Measurements from ENCODE around the gene ATG4B. TPM values are rescaled to one million over a fixed set of nuclear protein-coding genes. Genes with fewer than 3 reads are reported as not detected.

The ATG4B gene
- total RNA-seq, 1 experiment from 2014 or later: 70.9 TPM

GRCh38 chr2:241655516-241656189 is 18.2 kb downstream of the ATG4B start:
- Mint-ChIP-seq H3K4me1 (ENCODE audit: insufficient read depth, unreplicated experiment) (no peaks in the 10 kb centered on the region), H3K36me3 (ENCODE audit: insufficient read depth, unreplicated experiment) (peaks cover 82% of the 10 kb centered on the region), H3K27me3 (ENCODE audit: insufficient read depth, unreplicated experiment) (no peaks in the 10 kb centered on the region), H3K4me3 (ENCODE audit: unreplicated experiment) (no peak overlapping the region), H3K27ac (ENCODE audit: low read depth, unreplicated experiment) (no peak overlapping the region), H3K9me3 (ENCODE audit: unreplicated experiment) (no peaks in the 10 kb centered on the region)
- POLR2A ChIA-PET: no interaction called here
- intact Hi-C loops (cut with micrococcal nuclease): no loop called here
- DNase-seq (ENCODE audit: unreplicated experiment): no peak
- BruUV-seq (replicated peaks): no TSS peak
- CTCF ChIA-PET: interaction anchor here (0.6 kb wide), 1 partner anchor 25 kb away, joined by 3 read pairs; no protein-coding TSS in a partner anchor
- TF ChIP-seq CTCF (IDR thresholded peaks at IDR 0.05; ENCODE audit: unreplicated experiment): no peak

- Mint-ChIP-seq H3K36me3 (ENCODE audit: insufficient read depth, unreplicated experiment) (peaks cover 78% of the 10 kb centered on the region), H3K27me3 (ENCODE audit: insufficient read depth, unreplicated experiment) (no peaks in the 10 kb centered on the region), H3K4me3 (ENCODE audit: unreplicated experiment) (no peak overlapping the region), H3K9me3 (ENCODE audit: unreplicated experiment) (no peaks in the 10 kb centered on the region), H3K4me1 (ENCODE audit: insufficient read depth, unreplicated experiment) (no peaks in the 10 kb centered on the region), H3K27ac (ENCODE audit: low read depth, unreplicated experiment) (no peak overlapping the region)
- ChIA-PET POLR2A (no interaction called here), CTCF (interaction anchor here (0.6 kb wide), 1 partner anchor 26 kb away, joined by 3 read pairs; no protein-coding TSS in a partner anchor)
- TF ChIP-seq CTCF (IDR thresholded peaks at IDR 0.05; ENCODE audit: unreplicated experiment): no peak
- BruUV-seq (replicated peaks): no TSS peak
- DNase-seq (ENCODE audit: unreplicated experiment): no peak
- intact Hi-C loops (cut with micrococcal nuclease): no loop called here
Measured at GRCh38 chr2:241656190-241656741, 18.8 kb downstream of the ATG4B start.

GRCh38 chr2:241657786-241658254 is 20.3 kb downstream of the ATG4B start:
- no TSS peak for BruUV-seq (replicated peaks)
- no peaks in the 10 kb centered on the region for H3K27me3 Mint-ChIP-seq (ENCODE audit: insufficient read depth, unreplicated experiment)
- DNase-seq (ENCODE audit: unreplicated experiment): no peak
- no peak overlapping the region for H3K27ac Mint-ChIP-seq (ENCODE audit: low read depth, unreplicated experiment)
- ChIA-PET POLR2A (no interaction called here), CTCF (interaction anchor here (0.8 to 1.6 kb wide), 2 partner anchors 10 to 203 kb away, joined by 3 read pairs; no protein-coding TSS in a partner anchor)
- H3K9me3 Mint-ChIP-seq (ENCODE audit: unreplicated experiment): no peaks in the 10 kb centered on the region
- H3K4me3 Mint-ChIP-seq (ENCODE audit: unreplicated experiment): no peak overlapping the region
- no peak for TF ChIP-seq CTCF (IDR thresholded peaks at IDR 0.05; ENCODE audit: unreplicated experiment)
- intact Hi-C loops (cut with micrococcal nuclease): no loop called here
- peaks cover 71% of the 10 kb centered on the region for H3K36me3 Mint-ChIP-seq (ENCODE audit: insufficient read depth, unreplicated experiment)
- H3K4me1 Mint-ChIP-seq (ENCODE audit: insufficient read depth, unreplicated experiment): no peaks in the 10 kb centered on the region

- BruUV-seq (replicated peaks): no TSS peak
- Mint-ChIP-seq H3K4me1 (ENCODE audit: insufficient read depth, unreplicated experiment) (no peaks in the 10 kb centered on the region), H3K9me3 (ENCODE audit: unreplicated experiment) (no peaks in the 10 kb centered on the region), H3K4me3 (ENCODE audit: unreplicated experiment) (no peak overlapping the region), H3K27ac (ENCODE audit: low read depth, unreplicated experiment) (no peak overlapping the region), H3K36me3 (ENCODE audit: insufficient read depth, unreplicated experiment) (peaks cover 71% of the 10 kb centered on the region), H3K27me3 (ENCODE audit: insufficient read depth, unreplicated experiment) (no peaks in the 10 kb centered on the region)
- no peak for TF ChIP-seq CTCF (IDR thresholded peaks at IDR 0.05; ENCODE audit: unreplicated experiment)
- no peak for DNase-seq (ENCODE audit: unreplicated experiment)
- intact Hi-C loops (cut with micrococcal nuclease): no loop called here
- ChIA-PET CTCF (interaction anchor here (0.5 to 1.6 kb wide), 5 partner anchors 9 to 287 kb away, joined by 3 to 4 read pairs (median 3); no protein-coding TSS in a partner anchor), POLR2A (no interaction called here)
Measured at GRCh38 chr2:241658296-241658695, 20.8 kb downstream of the ATG4B start.

Data from MCF 10A (cell line).